Liver (tissue), 9 donors: ENCODE data around the gene IRF2BP2. TPM values are rescaled to one million over a fixed set of nuclear protein-coding genes. Genes with fewer than 3 reads are reported as not detected.

Experiments used
- DNase-seq: peaks from one replicate; pipeline ENCODE4 v3.0.0-alpha.2; 2017; ENCODE audit warnings: low spot score
- H3K27ac ChIP-seq, 2 donors: one replicate each; pipeline ENCODE4 v1.7.0; 2013; ENCODE audit warnings: inconsistent platforms in 2 of 2, low read length in 2 of 2, control low read depth in 1 of 2, low read depth in 1 of 2, mild to moderate bottlenecking in 1 of 2
- H3K27me3 ChIP-seq, 4 donors: one replicate each; pipeline versions ENCODE4 v1.6.1 to v1.7.0; 2013; ENCODE audit warnings: low read length in 3 of 4, inconsistent platforms in 1 of 4, mild to moderate bottlenecking in 1 of 4, moderate library complexity in 1 of 4; ENCODE audit not compliant: control insufficient read depth in 4 of 4, insufficient read depth in 4 of 4
- H3K36me3 ChIP-seq, 4 donors: one replicate each; pipeline versions ENCODE4 v1.6.1 to v1.7.0; 2013; ENCODE audit warnings: low read length in 3 of 4, mild to moderate bottlenecking in 3 of 4, low read depth in 1 of 4, moderate library complexity in 1 of 4; ENCODE audit not compliant: control insufficient read depth in 4 of 4, insufficient read depth in 3 of 4
- H3K4me1 ChIP-seq, 4 donors: one replicate each; pipeline versions ENCODE4 v1.6.1 to v1.7.0; 2013; ENCODE audit warnings: low read length in 3 of 4, mild to moderate bottlenecking in 3 of 4, moderate library complexity in 1 of 4; ENCODE audit not compliant: control insufficient read depth in 4 of 4, insufficient read depth in 4 of 4
- H3K4me3 ChIP-seq, 3 donors: one replicate each; pipeline versions ENCODE4 v1.6.1 to v1.7.0; 2013; ENCODE audit warnings: low read length in 3 of 3, control low read depth in 1 of 3, low read depth in 1 of 3, mild to moderate bottlenecking in 1 of 3
- H3K9ac ChIP-seq, 2 donors: one replicate each; pipeline ENCODE4 v1.7.0; 2013; ENCODE audit warnings: low read length in 2 of 2, mild to moderate bottlenecking in 2 of 2, moderate library complexity in 2 of 2, control low read depth in 1 of 2, low read depth in 1 of 2
- H3K9me3 ChIP-seq, 4 donors: one replicate each; pipeline versions ENCODE4 v1.6.1 to v1.7.0; 2013; ENCODE audit warnings: low read length in 3 of 4; ENCODE audit not compliant: control insufficient read depth in 4 of 4
- CTCF ChIP-seq: fragments of 150-350 bp; IDR thresholded peaks from 2 replicates; pipeline ENCODE4 v1.5.1; 2017; ENCODE audit warnings: improper control_type of control experiment, low read depth, low read length; ENCODE audit not compliant: missing input control
- EGR1 ChIP-seq, 2 donors: IDR thresholded peaks; 2 replicates each; pipeline ENCODE4 v1.6.1; 2016 to 2018; ENCODE audit warnings: antibody characterized with exemption in 2 of 2, low read depth in 2 of 2
- FOXA1 ChIP-seq: IDR thresholded peaks from 2 replicates; pipeline ENCODE4 v1.6.1; 2016; ENCODE audit warnings: antibody characterized with exemption
- GABPA ChIP-seq, 2 donors: IDR thresholded peaks in 1 of 2; conservative IDR thresholded peaks in 1 of 2; 2 replicates each; pipeline ENCODE4 v1.6.1; 2016; ENCODE audit warnings: antibody characterized with exemption in 2 of 2, mild to moderate bottlenecking in 1 of 2, moderate library complexity in 1 of 2
- HNF4A ChIP-seq, 2 donors: conservative IDR thresholded peaks; 2 replicates each; pipeline ENCODE4 v1.6.1; 2016; ENCODE audit warnings: antibody characterized with exemption in 2 of 2, mild to moderate bottlenecking in 2 of 2
- HNF4G ChIP-seq: IDR thresholded peaks from 2 replicates; pipeline ENCODE4 v1.6.1; 2016; ENCODE audit warnings: antibody characterized with exemption
- JUND ChIP-seq, 2 donors: IDR thresholded peaks; 2 replicates each; pipeline ENCODE4 v1.6.1; 2016; ENCODE audit warnings: antibody characterized with exemption in 2 of 2
- MAX ChIP-seq: IDR thresholded peaks from 2 replicates; pipeline ENCODE4 v1.6.1; 2016; ENCODE audit warnings: antibody characterized with exemption
- NR2F2 ChIP-seq: IDR thresholded peaks from 2 replicates; pipeline ENCODE4 v1.6.1; 2016; ENCODE audit warnings: antibody characterized with exemption
- RAD21 ChIP-seq, 2 donors: IDR thresholded peaks; 2 replicates each; pipeline ENCODE4 v1.6.1; 2016; ENCODE audit warnings: antibody characterized with exemption in 2 of 2, mild to moderate bottlenecking in 2 of 2
- REST ChIP-seq: IDR thresholded peaks from 2 replicates; pipeline ENCODE4 v1.6.1; 2016; ENCODE audit warnings: antibody characterized with exemption, mild to moderate bottlenecking
- RXRA ChIP-seq, 2 donors: IDR thresholded peaks; 2 replicates each; pipeline ENCODE4 v1.6.1; 2017 to 2018; ENCODE audit warnings: antibody characterized with exemption in 2 of 2, mild to moderate bottlenecking in 1 of 2
- SP1 ChIP-seq: IDR thresholded peaks from 2 replicates; pipeline ENCODE4 v1.6.1; 2018; ENCODE audit warnings: antibody characterized with exemption, mild to moderate bottlenecking
- TAF1 ChIP-seq: conservative IDR thresholded peaks from 2 replicates; pipeline ENCODE4 v1.6.1; 2016; ENCODE audit warnings: antibody characterized with exemption, mild to moderate bottlenecking
- YY1 ChIP-seq: IDR thresholded peaks from 2 replicates; pipeline ENCODE4 v1.6.1; 2016; ENCODE audit warnings: antibody characterized with exemption, mild to moderate bottlenecking
- ZBTB33 ChIP-seq: IDR thresholded peaks from 2 replicates; pipeline ENCODE4 v1.6.1; 2016; ENCODE audit warnings: antibody characterized with exemption
- WGBS: extraction: QIAGEN DNeasy Blood & Tissue Kit; methylation state at CpG from one replicate; pipeline ENCODE4 v1.1.7; 2013; 5-methylcytosine and 5-hydroxymethylcytosine counted together
- polyA plus RNA-seq, 2 donors: library from polyadenylated mRNA; stranded (reverse) in 1 of 2; unstranded in 1 of 2; fragments of 200-250 nt in 1 of 2; fragments of >200 nt in 1 of 2; fragmentation: Nextera tagmentation in 1 of 2; extraction: Ambion mirVana in 1 of 2; gene quantifications; one replicate each; pipeline versions ENCODE4 v1.2.1 to v1.2.3, GENCODE V29; 2013 to 2015
- total RNA-seq, 2 donors: library from RNA; depleted of rRNA; stranded (reverse); fragments of >200 nt; gene quantifications; one replicate each; pipeline ENCODE4 v1.2.3, GENCODE V29; 2014
- donor health status: healthy.
- donor health status: healthy.
- donor health status: healthy.
- donor health status: healthy.
- donor health status: healthy.

The IRF2BP2 gene
- total and polyA plus RNA-seq, 4 donors, result 22.2 to 48.2 (median 35.4) TPM

GRCh38 chr1:234655328-234656069 lies 45.5 kb upstream of the IRF2BP2 start:
- TF ChIP-seq FOXA1 (no peak), RAD21 (IDR thresholded peaks at IDR 0.05) (no peak), REST (no peak), ZBTB33 (no peak), GABPA (IDR thresholded peaks at IDR 0.05 in 1 of 2, conservative IDR thresholded peaks at IDR 0.05 in 1 of 2) (no peak), HNF4A (conservative IDR thresholded peaks at IDR 0.05) (no peak), TAF1 (no peak), HNF4G (no peak), NR2F2 (no peak), YY1 (no peak)
- H3K9me3 ChIP-seq, result no peaks in the 10 kb centered on the region
- peaks cover 0 to 14% (median 5%) of the 10 kb centered on the region in 4 donors for H3K4me1 ChIP-seq
- WGBS, result 92% methylated on average over 8 of the region's 8 CpGs
- no peak overlapping the region for H3K9ac ChIP-seq
- H3K27me3 ChIP-seq, result no peaks in the 10 kb centered on the region
- H3K4me3 ChIP-seq, result no peak overlapping the region
- DNase-seq, result no peak
- H3K36me3 ChIP-seq, result no peaks in the 10 kb centered on the region
- no peak overlapping the region for H3K27ac ChIP-seq

GRCh38 chr1:234654002-234654733 lies 44.2 kb upstream of the IRF2BP2 start:
- no peak for DNase-seq
- Histone ChIP-seq H3K4me3 (no peak overlapping the region), H3K27ac (no peak overlapping the region), H3K27me3 (no peaks in the 10 kb centered on the region), H3K9me3 (no peaks in the 10 kb centered on the region), H3K4me1 (peaks cover 0 to 14% (median 5%) of the 10 kb centered on the region in 4 donors), H3K36me3 (no peaks in the 10 kb centered on the region), H3K9ac (no peak overlapping the region)
- TF ChIP-seq MAX, result no peak
- no peak for TF ChIP-seq YY1
- no peak for TF ChIP-seq TAF1
- no peak for TF ChIP-seq RAD21 (IDR thresholded peaks at IDR 0.05)
- TF ChIP-seq EGR1 (IDR thresholded peaks at IDR 0.05; ENCODE audit: low read depth in 2 of 2), result no peak
- TF ChIP-seq CTCF, result no peak
- TF ChIP-seq JUND (IDR thresholded peaks at IDR 0.05), result no peak
- TF ChIP-seq ZBTB33, result no peak
- no peak for TF ChIP-seq SP1
- no peak for TF ChIP-seq RXRA (IDR thresholded peaks at IDR 0.05)
- no peak for TF ChIP-seq NR2F2
- TF ChIP-seq FOXA1, result no peak
- TF ChIP-seq HNF4G, result no peak
- TF ChIP-seq REST, result no peak
- WGBS, result over 99% methylated on average over 3 of the region's 3 CpGs
